NCI-H187 treated with DMSO at 0.1 percent for 48 hours (cell line): ENCODE results near the gene SNX20.

ENCODE experiments used
- DNase-seq: peaks from one replicate; lab custom pipeline; 2025; lab: John Stamatoyannopoulos, UW

The SNX20 gene

DNA sequence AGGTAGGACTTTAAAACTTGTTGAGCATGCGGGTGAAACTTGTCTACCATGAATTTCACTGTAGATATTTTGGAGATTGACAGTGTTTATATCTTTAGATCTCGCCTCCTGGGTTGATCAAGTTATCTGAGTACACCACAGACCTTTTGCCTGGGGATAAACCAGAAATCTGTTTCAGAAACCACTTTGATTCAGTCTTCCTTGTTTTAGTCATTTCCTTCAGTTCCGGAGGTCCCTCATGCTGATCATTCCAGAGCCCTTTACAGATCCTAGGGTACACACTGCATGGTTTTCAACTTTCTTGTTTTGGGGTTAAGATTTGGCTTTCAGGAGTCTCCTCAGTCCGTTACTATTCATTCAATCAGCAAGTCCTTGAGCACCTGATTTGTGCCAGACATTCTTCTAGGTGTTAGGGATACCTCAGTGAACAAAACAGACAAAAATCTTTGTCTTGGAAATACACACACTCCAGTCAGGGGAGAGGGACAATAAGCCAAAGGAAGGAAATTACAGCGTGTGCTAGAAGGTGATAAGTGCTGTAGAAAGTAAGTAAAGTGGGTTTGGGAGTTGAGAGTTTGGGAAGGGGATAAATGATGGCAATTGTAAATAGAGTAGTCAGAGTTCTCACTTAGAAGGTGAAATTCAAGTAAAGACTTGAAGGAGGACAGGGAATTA lies 24.5 kb upstream of the SNX20 start:
- no peak for DNase-seq

DNA sequence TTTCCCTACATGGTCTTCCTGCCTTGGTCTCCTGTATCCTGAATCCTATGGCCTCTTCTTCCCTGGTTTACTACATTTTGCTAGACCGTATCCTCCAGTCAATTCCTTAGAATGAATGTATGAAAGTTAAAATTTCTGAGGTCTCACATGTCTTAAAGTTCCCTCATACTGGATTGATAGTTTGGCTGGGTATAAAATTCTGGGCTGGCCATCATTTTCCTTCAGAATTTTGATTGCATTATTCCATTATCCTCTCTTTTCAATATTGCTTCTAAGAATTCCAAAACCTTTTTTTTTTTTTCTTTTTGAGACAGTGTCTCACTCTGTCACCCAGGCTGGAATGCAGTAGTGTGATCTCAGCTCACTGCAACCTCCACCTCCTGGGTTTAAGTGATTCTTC lies 23.1 kb upstream of the SNX20 start:
- no peak for DNase-seq

DNA sequence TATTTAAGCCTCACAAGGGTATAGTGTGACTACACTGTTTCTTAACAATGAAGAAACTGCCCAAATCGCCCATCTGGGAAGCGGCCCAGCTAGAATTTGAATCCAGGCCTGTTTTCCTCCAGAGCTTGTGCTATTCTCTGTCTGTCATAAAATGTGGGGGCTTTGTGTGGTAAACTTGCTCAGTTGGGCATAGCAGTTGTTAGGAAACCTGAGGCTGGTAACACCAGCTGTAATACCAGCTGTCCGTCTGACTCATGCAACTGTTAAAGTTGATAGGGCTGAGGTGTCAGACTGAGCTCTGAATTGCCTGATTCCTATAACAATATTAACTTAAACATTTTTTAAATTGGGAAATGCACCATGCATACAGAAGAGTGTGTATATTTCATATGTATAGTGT lies 21.6 kb upstream of the SNX20 start:
- DNase-seq, result no peak

DNA sequence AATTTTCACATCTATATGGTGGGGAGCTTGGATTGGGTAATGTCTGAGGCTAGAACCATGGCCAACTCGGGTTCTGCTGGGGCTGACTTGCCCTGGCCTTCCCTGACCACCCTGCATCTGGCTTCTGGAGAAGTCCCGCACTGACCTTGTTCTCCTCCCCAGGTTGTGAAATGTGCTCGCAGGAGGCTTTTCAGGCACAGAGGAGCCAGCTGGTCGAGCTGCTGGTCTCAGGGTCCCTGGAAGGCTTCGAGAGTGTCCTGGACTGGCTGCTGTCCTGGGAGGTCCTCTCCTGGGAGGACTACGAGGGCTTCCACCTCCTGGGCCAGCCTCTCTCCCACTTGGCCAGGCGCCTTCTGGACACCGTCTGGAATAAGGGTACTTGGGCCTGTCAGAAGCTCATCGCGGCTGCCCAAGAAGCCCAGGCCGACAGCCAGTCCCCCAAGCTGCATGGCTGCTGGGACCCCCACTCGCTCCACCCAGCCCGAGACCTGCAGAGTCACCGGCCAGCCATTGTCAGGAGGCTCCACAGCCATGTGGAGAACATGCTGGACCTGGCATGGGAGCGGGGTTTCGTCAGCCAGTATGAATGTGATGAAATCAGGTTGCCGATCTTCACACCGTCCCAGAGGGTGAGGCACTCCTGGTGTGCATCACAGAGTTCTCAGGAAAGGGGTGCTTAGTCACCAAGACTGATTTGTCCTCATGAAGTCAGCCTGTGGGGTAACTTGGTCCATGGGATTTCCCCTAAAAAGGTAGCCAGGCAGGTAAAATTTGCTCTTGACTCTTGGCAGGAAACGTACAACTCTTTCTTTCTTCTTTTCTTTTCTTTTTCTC lies 18.4 kb upstream of the SNX20 start:
- DNase-seq, result no peak

DNA sequence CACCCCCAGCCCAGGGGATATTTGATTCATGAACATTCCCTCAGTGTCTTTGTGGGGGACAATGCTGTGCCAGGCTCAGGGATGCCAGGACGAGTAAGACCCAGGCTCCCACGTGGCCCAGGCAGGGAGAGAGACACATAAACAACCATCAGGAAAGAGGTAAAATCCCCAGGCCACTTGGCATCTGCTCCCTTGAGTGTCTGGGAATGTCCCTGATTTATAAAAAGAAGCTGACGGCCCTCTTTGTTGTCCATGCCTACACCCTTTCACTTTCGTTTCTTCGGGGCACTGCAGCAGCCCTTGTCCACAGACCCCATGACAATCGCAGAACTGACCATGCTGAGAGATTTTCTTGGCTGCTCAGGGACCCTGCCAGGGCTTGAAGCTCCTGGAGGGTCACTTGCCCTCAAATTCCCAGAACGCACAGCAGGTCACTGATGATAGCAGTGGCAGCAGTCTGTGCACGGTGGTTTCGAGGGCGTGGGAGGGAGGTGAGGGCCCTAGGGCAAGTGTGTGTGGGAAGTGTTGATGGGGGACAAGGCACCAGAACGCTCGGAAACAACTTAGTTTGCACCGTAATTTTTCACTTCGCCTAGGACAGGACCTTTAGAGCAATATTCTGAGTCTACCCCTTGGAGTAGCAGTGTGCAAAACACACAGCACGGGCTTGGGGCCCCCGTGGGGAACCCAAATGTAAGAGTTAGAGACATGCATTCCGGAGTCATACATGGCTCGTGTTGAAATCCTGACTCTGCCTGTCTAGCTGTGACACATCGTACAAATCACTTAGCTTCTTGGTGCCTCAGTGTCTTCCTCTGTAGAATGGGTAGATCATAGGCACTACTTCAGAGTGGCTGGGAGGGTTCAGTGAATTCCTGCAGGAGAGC lies 17.0 kb upstream of the SNX20 start:
- DNase-seq, result no peak

DNA sequence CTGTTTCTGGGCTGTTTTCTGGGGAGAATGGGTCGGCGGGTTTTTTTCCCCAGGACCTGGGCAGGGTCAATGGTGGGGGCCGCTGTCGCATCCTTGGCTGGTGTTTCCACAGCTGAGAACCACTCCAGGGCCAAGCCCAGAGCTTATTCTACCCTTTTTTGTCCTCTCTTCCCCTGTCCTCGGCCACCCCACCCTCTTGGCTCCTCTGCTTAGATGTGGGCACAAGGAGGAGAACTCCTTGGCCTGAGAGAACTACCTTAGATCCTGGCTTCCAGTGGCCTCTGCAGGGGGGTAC lies 16.3 kb upstream of the SNX20 start:
- DNase-seq, result no peak

DNA sequence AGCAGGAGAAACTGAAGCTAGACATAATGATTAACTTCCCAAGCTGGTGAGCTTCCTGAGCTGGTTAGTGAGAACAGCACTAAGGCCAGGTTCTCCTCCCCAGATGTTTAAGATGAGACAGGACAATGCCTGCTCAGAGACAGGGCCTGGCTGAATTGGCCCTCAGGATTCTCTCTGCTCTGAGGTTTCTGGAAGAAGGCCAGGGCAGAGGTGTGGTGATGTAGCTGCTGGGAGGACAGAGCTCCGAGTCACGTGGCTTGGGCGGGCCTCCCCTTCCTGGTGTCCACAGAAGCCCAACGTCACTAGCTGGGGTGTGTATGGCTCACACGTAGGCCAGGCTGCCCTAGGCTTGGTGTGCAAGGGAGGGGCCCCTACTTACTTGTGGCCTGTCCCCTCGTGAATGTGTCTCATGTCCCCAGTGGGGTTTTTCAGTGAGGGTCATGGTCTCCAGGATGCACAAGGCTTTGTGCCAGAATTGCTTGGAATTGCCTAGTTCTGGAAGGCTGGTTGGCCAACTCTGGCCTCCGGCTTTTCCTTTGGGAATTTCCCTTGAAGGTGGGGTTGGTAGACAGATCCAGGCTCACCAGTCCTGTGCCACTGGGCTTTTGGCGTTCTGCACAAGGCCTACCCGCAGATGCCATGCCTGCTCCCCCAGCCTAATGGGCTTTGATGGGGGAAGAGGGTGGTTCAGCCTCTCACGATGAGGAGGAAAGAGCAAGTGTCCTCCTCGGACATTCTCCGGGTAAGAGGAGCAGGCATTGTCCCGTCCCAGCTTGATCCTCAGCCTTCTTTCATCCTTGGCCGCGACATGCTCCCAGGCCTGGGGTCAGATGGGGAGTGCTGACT lies 15.7 kb upstream of the SNX20 start:
- DNase-seq, result no peak

DNA sequence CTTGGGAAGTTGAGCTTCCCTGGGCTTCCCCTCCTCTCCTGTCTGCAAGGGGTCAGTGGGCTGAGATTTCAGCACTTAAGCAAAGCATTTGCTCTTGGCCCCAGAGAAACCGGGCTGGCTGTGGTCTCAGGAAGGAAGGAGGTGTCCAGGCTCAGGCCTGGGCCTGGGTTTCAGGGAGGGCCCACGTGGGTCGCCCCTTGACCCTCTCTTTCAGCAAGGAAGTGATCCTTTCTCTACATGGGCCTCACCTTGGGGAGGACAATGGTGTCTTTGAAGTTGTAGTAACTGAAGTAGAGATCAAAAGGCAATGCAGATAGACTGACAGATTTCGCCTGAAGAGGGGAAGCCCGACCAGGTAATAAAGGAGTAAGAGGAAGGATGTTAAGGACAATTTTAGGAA lies 15.0 kb upstream of the SNX20 start:
- no peak for DNase-seq

DNA sequence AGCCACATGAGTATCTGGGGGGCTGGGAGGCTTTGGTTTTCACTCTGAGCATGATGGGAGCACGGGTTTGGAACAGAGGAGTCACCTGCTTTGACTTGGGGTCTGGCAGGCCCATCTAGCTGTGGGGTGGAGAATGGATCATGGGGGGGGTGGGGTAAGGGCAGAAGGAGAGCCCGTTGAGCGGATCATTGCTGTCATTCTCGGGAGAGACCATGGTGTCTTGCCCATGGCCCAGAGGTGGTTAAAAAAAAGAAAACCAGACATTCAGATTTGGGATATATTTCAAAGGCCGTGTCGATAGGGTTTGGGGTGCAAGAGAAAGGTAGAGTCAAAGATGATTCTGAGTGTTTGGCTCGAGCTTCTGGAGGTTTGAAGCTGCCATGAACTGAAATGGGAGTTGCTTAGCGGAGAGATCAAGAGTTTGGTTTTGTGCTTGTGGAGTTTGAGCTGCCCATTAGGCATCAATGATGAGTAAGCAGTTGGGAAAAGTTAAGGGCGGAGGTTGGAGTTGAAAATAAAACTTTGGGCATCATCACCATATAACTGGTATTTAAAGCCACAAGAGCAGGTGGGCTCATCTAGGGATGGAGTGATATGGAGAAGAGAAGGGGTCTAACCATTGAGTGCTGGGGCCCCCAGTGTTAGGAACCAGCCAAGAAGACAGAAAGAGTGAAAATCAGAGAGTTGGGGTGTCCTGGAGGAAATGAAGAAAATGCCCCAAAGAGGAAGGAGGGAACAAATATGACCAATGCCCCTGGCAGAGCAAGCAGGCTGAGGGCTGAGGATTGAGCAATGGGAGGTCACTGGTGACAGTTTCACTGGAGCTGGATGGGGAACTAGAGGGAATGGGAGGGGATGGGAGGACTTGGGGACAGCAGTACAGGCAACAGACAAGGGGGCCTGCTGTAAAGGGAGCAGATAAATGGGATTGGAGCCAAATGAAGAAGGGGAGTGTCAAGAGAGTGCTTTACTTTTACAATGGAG lies 14.2 kb upstream of the SNX20 start:
- DNase-seq, result no peak

DNA sequence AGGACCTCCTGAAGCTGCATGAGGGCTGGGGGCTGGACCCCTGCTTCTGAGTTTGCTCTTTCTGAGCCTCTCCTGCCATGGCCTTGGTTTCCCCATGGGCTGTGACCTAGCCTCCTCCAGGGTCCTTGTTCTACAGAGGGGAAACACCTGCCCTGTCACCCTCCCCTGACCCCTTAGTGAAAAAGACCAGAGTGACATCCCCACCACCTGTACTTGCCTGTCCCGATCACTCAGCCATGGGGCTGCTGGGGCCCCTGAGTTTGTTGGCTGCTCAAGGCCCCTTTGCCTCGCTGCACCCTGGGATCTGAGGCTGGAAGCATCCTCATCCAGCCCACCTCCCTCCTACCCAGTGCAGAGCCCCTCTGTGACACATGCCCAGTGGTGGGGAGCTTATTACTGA lies 13.1 kb upstream of the SNX20 start:
- DNase-seq, result no peak

DNA sequence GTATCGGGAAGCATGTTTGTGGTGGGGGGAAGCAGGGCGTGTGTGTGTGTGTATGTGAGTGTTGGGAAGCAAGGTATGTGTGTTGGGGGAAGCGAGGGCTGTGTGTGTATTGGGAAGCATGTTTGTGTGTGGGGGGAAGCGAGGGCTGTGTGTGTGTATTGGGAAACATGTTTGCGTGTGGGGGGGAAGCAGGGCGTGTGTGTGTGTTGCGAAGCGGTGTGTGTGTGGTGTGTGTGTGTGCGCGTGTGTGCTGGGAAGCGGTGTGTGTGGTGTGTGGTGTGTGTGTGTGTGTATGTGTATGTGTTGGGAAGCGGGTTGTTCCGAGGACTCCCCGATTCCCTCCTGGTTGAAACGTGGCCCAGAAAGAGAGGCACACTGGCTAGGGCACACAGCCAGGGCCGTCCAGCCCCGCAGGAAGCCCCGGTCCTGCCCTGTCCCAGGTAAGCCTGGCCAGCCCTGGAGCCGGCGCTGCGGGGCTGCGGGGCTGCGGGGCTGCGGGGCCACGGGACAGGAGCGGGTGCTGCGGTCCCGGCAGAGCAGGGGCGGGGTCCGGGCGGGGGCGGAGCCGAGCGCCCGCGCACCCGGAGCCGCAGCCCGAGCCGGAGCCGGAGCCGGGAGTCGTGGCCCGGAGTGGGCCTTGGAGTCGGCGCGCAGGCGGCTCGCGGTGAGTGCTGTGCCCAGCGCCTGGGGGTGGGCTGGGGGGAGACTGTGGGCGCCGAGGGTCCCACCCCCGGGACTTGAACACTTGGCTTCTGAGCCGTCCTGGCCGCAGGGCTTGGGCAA lies 12.1 kb upstream of the SNX20 start, which contains the start of gene NOD2:
Gene NOD2 (plus strand): TSS at position 608 of the 783 bp plus-strand sequence. CDS start 5,890 bp downstream, outside the sequence.
- no peak for DNase-seq

DNA sequence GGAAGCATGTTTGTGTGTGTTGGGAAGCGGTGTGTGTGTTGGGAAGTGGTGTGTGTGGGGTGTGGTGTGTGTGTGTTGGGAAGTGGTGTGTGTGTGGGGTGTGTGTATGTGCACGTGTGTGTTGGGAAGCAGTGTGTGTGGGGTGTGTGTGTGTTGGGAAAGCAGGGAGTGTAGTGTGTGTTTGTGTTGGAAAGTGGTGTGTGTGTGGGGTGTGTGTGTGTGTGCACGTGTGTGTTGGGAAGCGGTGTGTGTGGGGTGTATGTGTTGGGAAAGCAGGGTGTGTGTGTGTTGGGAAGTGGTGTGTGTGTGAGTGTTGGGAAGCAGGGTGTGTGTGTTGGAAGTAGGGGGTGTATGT lies 11.5 kb upstream of the SNX20 start:
- DNase-seq, result no peak

DNA sequence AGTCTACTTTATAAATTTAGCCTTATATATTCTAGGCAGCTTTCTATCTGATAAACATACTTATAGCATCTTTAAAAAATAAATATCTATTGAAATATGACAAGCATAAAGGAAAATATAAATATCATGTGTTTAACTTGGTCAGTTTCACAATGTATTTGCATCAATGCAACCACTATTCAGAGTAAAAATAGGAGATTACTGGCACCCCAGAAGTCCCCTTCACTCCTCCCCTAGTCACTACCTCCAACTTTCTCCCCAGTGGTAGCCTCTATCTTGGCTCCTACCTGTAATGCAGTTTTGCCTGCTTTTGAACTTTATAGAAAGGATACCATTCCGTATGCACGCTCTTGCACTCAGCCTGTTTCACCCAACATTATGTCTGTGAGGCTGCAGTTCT lies 9.1 kb upstream of the SNX20 start:
- DNase-seq, result no peak

DNA sequence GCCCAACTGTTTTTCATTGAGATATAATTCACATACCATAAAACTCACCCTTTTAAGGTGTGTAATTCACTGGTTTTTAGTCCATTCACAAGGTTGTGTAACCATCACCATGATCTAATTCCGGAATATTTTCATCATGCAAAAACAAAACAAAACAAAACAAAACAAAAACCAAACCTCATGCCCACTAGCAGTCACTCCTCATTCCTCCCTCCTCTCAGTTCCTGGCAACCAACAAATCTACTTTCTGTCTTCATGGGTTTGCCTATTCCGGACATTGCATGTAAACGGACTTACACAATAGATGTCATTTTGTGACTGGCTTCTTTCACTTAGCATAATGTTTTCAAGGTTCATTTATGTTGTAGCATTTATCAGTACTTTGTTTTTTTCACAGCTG lies 7.8 kb upstream of the SNX20 start:
- no peak for DNase-seq

DNA sequence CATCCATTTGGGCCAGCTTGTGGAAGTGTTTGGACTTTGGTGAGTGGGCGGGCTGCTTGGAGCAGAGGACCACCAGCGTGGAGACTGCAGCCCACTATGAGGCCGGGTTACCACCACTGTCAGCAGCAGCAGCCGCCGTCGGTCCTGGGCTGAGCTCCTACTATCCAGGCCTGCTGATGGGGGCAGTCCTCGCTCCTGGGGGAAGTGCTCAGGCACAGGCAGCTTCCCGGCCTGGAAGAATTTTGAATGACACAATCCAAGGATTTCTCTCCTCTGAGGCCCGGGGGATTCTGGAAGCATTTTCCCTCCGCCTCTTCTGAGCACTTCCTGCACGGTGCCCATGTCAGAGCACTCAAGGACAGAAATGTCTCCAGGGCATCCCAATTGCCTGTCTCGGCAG lies 7.0 kb upstream of the SNX20 start:
- DNase-seq, result no peak

DNA sequence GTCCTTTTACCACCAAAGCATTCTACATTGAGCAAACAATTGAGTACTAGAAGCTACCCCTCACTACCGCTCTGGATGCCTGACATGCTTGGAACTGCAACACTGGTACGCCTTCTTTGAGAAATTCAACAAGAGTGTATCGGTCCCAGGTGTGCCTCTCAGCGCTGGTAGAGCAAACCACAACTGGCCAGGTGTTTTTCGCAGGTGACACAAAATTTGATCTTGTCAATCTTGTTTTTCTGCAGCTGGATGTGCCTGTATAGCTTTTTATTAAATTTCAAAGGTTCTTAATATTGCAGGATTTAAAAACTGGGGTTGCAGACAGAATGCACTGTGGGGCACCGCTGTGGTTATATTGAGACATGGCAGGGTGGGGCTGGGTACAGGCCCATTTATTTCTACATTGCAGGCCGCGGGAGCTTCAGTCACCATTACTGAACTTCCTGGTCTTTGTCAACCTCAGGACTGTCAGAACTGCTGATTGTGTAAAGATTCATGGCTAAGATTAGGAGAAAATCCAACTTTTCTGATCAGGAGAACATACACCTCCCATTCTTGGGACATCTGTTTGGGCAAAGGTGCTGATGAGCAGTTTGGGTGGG lies 4.5 kb upstream of the SNX20 start:
- no peak for DNase-seq

DNA sequence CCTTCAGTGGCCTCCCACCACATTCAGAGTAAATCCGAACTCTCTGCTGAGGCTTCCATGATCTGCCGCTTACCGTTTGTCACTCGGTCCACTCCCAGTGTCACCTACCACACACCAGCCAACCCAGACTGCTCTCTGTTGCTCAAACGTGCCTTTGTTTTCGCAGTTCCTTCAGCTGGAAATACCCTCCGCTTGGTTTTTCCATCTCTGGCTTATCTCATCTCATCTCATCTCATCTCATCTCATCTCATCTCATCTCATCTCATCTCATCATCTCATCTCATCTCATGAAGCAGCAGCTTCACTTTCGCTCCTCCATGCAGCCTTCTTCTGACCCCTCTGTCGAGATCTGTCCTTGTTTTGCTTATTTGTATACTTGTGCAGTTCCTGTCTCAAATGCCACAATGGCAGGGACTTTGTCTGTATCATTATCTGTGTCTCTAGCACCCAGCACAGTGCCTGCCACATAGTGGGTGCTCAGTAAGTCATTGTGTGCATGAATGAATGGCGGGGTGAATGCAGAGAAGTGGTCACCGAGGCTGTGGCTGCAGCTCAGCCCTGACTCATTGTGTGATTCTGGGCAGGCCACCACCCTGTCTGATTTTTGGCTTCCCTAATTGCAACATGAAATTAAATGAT lies 3.8 kb upstream of the SNX20 start:
- no peak for DNase-seq

DNA sequence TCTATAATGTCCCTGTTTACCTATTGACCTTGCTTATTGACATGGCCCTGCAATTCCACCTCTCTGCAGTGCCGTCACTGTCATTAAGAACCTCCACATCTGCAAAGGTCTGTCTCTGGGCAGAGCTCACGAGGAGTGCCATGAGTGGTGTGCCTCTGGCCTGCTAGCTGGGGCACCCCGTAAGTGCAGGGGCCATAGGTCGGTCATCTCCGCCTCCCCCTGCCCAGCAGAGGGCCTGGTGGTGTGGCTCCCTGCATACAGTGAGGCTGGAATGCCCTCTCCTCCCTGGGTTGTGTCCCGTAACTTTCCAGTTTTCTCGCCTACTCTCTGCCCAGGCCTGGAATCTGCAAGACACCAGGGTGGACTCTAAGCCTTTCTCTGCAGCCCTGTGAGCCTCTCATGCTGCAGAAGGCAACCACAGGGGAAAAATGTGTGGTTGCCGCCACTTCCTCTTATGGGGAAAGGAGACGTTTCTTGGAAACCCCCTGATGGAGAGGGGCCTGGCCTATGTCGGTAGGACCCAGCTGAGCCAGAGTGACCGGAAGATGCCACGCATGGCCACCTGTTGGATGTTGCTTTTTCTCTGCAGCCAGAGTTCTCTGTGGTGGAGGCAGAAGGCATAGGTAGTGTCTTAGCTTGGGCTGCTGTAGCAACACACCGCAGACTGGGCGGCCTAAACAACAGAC lies 2.7 kb upstream of the SNX20 start:
- DNase-seq, result no peak

DNA sequence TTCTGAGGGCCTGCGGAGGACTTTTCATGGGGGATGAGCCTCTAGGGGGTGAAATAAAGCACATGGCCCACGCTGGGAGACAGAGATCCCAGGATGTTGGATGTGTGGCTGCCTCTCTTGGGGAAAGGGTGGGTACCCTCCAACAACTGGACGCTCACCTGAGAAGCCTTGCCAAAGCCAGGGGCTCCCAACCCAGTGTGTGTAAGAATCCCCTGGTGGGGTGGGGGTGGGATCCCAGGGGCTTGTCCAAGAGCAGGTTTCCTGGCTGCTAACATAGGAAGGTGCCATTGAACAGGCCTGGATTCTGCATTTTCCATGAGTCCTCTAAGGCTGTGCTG lies 587 bp downstream of the SNX20 start:
- DNase-seq, result no peak
